ENCODE measurements around the gene LAMP5.

Gene LAMP5

GRCh38 chr20:9551808-9552550, 37.6 kb downstream of the LAMP5 start:
- no peak for TF ChIP-seq LEF1 (IDR thresholded peaks at IDR 0.05; ENCODE audit: borderline replicate concordance)
- no peak for TF ChIP-seq TARDBP (IDR thresholded peaks at IDR 0.05)
- TF ChIP-seq FOXK2 (IDR thresholded peaks at IDR 0.05), result no peak
- TF ChIP-seq PKNOX1 (IDR thresholded peaks at IDR 0.05), result no peak
- TF ChIP-seq SUZ12 (IDR thresholded peaks at IDR 0.05), result no peak
- TF ChIP-seq ARNT (IDR thresholded peaks at IDR 0.05), result no peak
- no peak for TF ChIP-seq FOXM1 (IDR thresholded peaks at IDR 0.05; ENCODE audit: borderline replicate concordance)
- no peak for DNase-seq (ENCODE audit: extremely low spot score)
- POLR2A ChIA-PET, result no interaction called here
- CTCF ChIA-PET, result no interaction called here

DNA sequence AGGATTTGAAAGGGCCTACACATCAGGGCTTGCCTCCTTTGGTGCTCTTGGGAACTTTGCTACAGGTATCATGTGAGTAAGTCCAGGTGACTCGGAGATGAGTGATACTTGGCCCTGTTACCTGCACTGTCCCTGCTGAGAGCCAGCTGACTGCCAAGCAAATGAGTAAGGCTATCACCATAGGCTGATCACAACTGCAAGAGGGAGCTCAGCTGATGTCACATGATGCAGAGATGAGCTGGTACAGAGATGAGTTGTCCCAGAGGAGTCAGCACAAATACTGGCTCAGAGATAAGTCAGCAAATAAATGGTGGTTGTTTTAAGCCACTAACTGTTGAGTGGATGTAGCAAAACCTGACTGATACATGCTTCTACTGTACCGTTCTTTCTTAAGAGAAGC, 41.4 kb downstream of the LAMP5 start:
- no peak for TF ChIP-seq SUZ12 (IDR thresholded peaks at IDR 0.05)
- TF ChIP-seq HDGF (IDR thresholded peaks at IDR 0.05; ENCODE audit: borderline replicate concordance), result no peak
- TF ChIP-seq CTBP1 (IDR thresholded peaks at IDR 0.05; ENCODE audit: borderline replicate concordance), result no peak
- no peak for TF ChIP-seq FOXM1 (IDR thresholded peaks at IDR 0.05; ENCODE audit: borderline replicate concordance)
- no peak for TF ChIP-seq PKNOX1 (IDR thresholded peaks at IDR 0.05)
- TF ChIP-seq TARDBP (IDR thresholded peaks at IDR 0.05), result no peak
- TF ChIP-seq FOXA1 (IDR thresholded peaks at IDR 0.05), result no peak
- no peak for DNase-seq (ENCODE audit: extremely low spot score)
- ChIA-PET CTCF (no interaction called here), POLR2A (no interaction called here)

DNA sequence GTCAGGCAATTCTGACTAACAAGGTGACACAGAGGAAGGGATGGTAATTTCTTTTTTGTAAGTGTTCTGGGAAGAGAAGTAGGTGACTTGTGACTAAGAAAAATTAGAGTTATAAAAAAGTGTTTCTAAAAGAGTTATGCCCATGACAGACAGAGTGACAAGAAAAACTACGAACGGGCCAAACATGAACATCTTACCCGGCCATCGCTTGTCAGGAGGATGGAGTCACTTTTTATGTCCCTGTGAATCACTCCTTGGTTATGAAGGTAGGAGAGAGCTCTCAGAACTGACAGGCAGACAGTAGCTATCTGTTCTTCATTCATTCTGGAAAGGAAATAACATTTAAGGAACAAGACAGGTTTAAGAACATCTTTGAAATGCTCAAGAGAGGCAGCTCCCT, 43.0 kb downstream of the LAMP5 start:
- ChIA-PET POLR2A (no interaction called here), CTCF (interaction anchor here (0.9 kb wide), 1 partner anchor 61 kb away, joined by 3 read pairs; no protein-coding TSS in a partner anchor)
- no peak for TF ChIP-seq ARNT (IDR thresholded peaks at IDR 0.05)
- TF ChIP-seq CTBP1 (IDR thresholded peaks at IDR 0.05; ENCODE audit: borderline replicate concordance), result no peak
- TF ChIP-seq PKNOX1 (IDR thresholded peaks at IDR 0.05), result no peak
- TF ChIP-seq HDGF (IDR thresholded peaks at IDR 0.05; ENCODE audit: borderline replicate concordance), result no peak
- TF ChIP-seq LEF1 (IDR thresholded peaks at IDR 0.05; ENCODE audit: borderline replicate concordance), result no peak
- no peak for TF ChIP-seq SUZ12 (IDR thresholded peaks at IDR 0.05)
- no peak for TF ChIP-seq SP1 (IDR thresholded peaks at IDR 0.05)
- no peak for TF ChIP-seq BHLHE40 (IDR thresholded peaks at IDR 0.05; ENCODE audit: borderline replicate concordance)
- TF ChIP-seq TARDBP (IDR thresholded peaks at IDR 0.05), result no peak
- TF ChIP-seq FOXK2 (IDR thresholded peaks at IDR 0.05), result no peak
- TF ChIP-seq NFRKB (IDR thresholded peaks at IDR 0.05), result no peak
- no peak for TF ChIP-seq ZNF384 (IDR thresholded peaks at IDR 0.05)
- TF ChIP-seq FOXM1 (IDR thresholded peaks at IDR 0.05; ENCODE audit: borderline replicate concordance), result no peak
- TF ChIP-seq ELF4 (IDR thresholded peaks at IDR 0.05), result no peak
- TF ChIP-seq L3MBTL2 (conservative IDR thresholded peaks at IDR 0.05), result no peak
- TF ChIP-seq FOXA1 (IDR thresholded peaks at IDR 0.05), result no peak
- no peak for DNase-seq (ENCODE audit: extremely low spot score)

- ChIA-PET CTCF (no interaction called here), POLR2A (no interaction called here)
- DNase-seq (ENCODE audit: extremely low spot score), result no peak
- TF ChIP-seq SUZ12 (IDR thresholded peaks at IDR 0.05) (no peak), ZNF384 (IDR thresholded peaks at IDR 0.05) (no peak), TARDBP (IDR thresholded peaks at IDR 0.05) (no peak), FOXK2 (IDR thresholded peaks at IDR 0.05) (no peak), NFRKB (IDR thresholded peaks at IDR 0.05) (no peak)
Measured at GRCh38 chr20:9565910-9566550, 51.6 kb downstream of the LAMP5 start.

DNA sequence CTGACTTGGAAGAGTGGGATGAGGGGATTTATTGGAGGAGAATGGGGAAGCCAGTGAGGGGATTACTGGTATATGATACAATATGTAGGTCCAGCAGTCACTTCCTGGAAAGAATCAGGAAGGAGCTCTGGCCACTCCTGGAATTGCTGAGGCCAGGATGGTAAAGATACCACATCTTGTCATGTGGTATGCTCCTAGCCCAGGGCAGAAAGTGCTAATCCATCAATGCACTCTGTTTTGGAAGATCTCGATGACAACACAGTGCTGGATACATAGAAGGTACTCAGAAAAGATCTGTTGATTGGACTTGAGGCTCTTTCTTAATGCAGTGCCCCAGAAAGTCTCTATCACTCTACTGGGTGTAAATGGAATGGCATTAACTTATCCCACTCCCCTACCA, 52.6 kb downstream of the LAMP5 start:
- TF ChIP-seq ELF4 (IDR thresholded peaks at IDR 0.05) (no peak), LEF1 (IDR thresholded peaks at IDR 0.05; ENCODE audit: borderline replicate concordance) (no peak), CTBP1 (IDR thresholded peaks at IDR 0.05; ENCODE audit: borderline replicate concordance) (no peak)
- no peak for DNase-seq (ENCODE audit: extremely low spot score)
- ChIA-PET POLR2A (no interaction called here), CTCF (no interaction called here)

DNA sequence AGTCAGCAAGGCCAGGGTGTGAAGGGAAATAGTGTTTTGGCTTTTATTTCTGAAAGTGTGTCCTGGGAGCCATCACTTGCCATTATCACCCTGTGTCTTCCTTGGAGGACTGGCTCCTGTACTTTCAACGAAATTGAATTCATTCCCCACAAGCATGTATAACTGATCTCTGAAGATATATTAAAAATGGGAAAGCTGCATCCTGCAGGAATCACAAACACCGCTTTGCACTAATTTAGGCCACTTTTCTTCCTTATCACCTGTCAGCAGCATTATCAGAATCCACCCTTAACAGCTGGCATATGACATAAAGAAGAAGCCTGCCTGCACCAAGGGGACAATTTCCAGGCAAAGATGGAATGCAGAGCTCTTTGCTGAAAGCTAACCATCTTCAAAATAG, 56.2 kb downstream of the LAMP5 start:
- DNase-seq (ENCODE audit: extremely low spot score), result no peak
- ChIA-PET POLR2A (no interaction called here), CTCF (interaction anchor here (0.9 kb wide), 1 partner anchor 40 kb away, joined by 3 read pairs; no protein-coding TSS in a partner anchor)
- no peak for TF ChIP-seq ELF4 (IDR thresholded peaks at IDR 0.05)
- no peak for TF ChIP-seq SUZ12 (IDR thresholded peaks at IDR 0.05)
- TF ChIP-seq L3MBTL2 (conservative IDR thresholded peaks at IDR 0.05), result no peak
- TF ChIP-seq BHLHE40 (IDR thresholded peaks at IDR 0.05; ENCODE audit: borderline replicate concordance), result no peak
- no peak for TF ChIP-seq LEF1 (IDR thresholded peaks at IDR 0.05; ENCODE audit: borderline replicate concordance)
- TF ChIP-seq SP1 (IDR thresholded peaks at IDR 0.05), result no peak
- no peak for TF ChIP-seq NFRKB (IDR thresholded peaks at IDR 0.05)
- no peak for TF ChIP-seq FOXK2 (IDR thresholded peaks at IDR 0.05)
- TF ChIP-seq PKNOX1 (IDR thresholded peaks at IDR 0.05), result no peak
- no peak for TF ChIP-seq HDGF (IDR thresholded peaks at IDR 0.05; ENCODE audit: borderline replicate concordance)

Data from HEK293T (cell line).